NCI-H526 (cell line): ENCODE measurements around the gene WDR70.

Experiments
- DNase-seq, 2 experiments: peaks; one replicate each; lab custom pipeline; 2025; lab: John Stamatoyannopoulos, UW

WDR70 gene

GRCh38 chr5:37723162-37723961 lies 344.2 kb downstream of the WDR70 start:
- DNase-seq, result peak in 1 of 2 experiments; percentile 61

GRCh38 chr5:37724395-37725125 lies 345.4 kb downstream of the WDR70 start:
- DNase-seq, result no peak

DNA sequence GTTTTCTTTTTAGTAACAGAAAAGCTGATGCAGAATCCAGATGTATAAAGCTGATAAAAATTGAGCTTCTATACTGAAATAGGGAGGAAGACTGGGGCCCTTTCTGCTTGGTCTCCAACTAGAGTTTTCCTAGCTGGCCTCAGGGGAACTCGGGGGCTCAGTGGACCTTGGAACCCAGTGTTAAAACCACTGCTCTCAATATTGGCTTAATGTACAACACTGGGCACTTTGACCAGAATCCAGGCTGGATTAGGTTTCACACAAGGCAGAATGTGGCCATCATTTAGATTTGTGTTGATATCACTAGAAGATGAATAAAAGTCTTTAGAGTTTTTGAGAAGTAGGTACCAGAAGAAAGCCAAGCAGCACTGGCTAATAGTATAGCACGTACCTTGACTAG lies 346.1 kb downstream of the WDR70 start:
- no peak for DNase-seq

- no peak for DNase-seq
Observed at GRCh38 chr5:37727238-37727637, 348.1 kb downstream of the WDR70 start.

DNA sequence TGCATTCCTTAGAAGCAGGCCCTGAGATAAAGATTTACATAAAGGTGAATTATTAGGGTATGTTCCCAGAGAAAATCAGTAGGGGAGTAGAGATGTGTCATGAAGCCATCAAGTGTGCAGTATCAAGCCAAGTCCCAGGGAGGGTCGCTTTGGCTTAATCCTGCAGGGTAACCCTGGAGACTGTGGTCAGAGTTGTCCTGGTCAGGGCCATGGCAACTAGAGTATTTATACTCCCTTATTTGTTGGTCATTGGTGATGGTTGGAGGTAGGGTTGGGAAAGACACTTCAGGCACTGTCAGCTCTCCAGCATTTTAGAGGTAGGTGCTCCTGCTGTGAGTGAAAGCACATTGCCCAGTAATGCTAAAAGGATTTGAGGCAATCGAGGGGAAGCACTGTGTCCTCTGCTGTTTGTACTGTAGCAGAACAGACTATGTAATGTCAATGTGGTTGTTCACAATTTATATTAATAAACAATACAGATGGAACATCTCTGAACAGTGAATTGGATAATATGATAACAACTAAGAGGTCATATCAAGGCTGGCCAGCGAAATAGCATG lies 351.9 kb downstream of the WDR70 start:
- no peak for DNase-seq

GRCh38 chr5:37734114-37734513 lies 355.0 kb downstream of the WDR70 start:
- no peak for DNase-seq

DNA sequence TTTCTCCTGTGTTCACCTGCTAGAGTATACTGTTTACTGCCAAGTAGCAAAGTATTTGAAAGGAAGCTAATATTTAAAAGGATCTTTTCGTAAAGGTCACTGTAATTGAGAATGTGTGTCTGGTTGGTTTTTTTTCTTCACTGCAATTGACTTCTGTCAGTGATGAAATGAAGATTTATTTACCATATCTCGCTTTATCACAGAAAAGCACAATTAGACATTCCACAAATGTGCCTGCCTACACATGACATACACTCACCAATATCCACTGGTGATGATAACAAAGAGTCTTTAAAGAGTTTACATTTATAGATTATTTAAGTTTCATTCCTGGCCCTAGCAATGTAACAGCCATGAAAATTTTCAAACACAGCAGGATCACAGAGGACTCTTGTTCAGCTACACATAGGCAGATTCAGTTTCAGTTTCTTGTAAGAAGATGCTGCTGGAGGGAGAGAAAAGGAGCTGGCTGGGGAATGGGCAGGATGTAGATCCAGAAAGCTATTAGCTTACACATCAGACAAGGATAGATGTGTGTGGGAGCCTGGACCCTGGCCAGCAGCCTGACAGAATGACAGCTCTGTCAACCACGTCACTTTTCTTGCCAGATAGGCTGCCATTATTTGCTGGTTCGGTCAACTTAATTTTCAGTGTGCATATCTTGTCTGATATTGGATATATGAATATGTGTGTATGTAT lies 356.7 kb downstream of the WDR70 start:
- DNase-seq, result no peak

DNA sequence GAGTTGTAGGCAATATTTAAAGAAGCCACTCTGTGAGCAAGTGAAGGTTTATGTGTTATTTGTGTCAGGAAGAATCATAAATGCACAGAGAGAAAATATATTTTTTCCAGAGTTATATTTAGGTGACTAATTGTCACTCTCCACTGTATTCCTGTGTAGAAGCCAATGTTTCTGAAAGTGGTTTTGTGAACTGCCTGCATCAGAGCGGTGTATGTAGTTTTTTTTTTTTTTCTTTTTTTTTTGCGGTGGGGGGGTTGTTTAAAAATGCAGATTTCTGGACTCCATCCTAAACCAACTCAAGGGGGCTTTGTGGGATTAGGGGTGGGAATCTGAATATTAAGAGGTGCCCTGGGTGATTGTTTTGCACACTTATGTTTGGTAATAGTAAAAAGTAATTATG lies 357.3 kb downstream of the WDR70 start:
- no peak for DNase-seq

GRCh38 chr5:37737326-37738056 lies 358.4 kb downstream of the WDR70 start:
- no peak for DNase-seq

DNA sequence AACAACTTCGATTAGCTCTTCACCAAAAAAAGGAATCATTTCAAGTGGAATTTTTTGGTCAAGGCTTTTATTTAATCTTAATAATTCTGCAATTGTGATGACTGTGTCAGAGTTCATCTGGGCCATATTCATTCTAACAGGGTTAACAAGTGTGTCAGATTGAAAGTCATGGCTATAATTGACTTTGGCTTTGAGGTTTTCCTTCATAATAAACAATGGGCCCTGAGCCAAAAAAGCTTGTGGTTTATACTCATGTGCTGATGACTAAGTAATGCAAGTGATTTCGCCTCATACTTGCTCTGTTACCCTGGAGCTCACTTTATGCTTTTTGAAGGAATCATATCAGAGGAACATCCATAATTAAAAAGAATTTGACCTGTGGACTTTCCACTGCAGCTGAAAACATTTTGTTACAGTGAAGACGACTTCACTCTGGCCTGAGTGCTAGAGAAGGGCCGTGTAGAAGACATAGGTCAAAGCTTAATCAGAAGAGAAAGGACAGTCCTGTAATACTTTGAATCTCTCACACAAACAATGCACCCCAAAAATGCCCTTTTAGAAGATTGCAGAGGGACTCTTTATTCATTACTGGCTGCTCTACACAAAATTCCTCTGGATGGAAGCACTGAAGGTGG lies 359.1 kb downstream of the WDR70 start:
- no peak for DNase-seq

DNA sequence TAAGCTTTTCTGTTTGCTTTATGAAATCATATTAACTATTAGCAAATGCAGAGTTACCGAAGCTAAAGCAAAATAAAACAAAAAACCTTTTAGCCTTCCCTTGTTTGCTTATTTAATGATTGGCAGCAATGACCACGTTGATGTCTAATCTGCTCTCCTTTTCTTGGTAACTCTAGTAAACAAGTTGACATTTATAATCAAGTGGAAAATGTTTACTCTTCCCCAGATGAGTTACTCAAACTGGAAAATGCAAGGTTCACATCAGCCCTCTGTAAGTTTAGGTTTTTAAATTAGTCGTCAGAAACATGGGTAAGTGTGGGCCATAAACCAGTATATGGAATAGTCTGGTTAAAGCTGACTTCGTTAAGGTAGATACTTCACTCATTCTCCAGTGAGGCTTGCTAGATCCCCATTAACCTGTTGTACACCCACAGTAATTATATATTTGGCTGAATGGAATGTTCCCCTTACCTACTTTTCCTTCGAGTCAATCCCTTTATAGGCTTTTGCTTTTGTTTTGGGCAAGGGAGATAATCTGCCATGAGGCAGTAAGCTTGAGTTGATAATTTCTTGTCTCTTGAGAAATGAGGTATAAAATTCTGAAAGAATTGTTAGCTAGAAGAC lies 359.9 kb downstream of the WDR70 start:
- DNase-seq, result no peak

- DNase-seq, result no peak
Observed at GRCh38 chr5:37739817-37740261, 360.7 kb downstream of the WDR70 start.

DNA sequence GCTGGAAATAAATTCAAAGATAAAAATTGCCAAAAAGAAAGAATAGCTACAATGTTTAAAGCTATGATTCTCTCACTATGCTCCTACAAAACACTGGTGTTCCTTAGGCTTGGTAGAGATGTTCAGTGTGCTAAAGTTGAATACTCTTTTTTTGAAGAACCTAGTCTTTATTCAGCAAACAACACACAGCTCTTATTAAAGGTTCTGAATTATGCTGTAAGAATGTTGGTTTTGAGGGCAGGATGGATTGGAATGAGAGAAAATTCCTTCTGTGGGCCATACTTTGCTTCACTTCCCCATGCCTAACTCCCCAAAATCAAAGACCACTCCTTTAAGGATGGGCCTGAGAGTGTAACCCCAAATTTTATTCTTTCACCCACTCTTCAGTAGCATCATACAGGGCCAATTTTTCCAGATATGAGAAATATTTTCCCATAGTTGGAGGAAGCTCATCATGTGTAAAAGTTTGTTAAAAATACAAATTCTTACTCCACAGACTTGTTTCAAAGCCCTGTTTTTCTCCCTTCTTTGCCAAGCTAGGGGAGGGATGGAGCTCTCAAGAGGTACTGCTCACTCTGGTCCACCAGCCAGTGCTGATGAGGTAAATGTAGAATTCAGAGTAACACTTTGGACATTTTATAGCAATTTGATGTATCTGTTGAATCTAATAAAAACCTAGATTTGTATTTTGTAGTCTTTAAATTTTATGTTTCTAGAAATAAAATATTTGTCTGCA lies 361.4 kb downstream of the WDR70 start:
- DNase-seq, result no peak

DNA sequence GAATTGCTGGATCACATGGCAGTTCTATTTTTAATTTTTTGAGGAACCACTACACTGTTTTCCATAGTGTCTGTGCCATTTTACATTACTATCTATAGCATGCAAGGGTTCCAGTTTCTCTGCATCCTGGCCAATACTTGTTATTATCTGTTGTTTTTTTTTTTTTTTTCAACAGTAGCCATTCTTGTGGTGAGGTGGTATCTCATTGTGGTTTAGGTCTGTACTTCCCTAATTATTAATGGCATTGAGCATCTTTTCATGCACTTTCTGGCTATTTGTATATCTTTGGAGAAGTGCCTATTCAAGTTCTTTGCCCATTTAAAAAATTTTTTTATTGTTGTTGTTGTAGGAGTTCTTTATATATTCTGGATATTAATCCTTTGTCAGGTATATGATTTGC lies 363.0 kb downstream of the WDR70 start:
- DNase-seq, result no peak

- DNase-seq, result no peak
Observed at GRCh38 chr5:37751227-37751626, 372.1 kb downstream of the WDR70 start.

DNA sequence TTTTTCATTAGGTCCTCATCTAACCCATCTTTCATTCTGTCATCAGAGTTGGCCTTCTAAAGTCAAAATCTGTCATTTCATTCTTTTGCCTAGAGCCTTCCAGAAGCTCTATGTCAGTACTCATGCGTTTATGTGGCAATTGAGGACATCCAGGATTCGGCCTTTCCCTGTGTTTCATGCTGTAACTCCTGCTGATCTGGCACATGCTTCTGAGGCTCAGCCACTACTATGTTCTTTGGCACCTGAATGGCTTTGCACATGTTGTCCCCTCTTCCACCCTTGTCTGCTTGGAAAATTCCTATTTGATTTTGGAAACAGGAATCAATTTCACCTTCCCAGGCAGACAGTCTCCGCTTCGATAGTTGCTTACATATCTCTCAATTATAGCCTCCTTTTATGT lies 375.9 kb downstream of the WDR70 start:
- DNase-seq, result no peak

DNA sequence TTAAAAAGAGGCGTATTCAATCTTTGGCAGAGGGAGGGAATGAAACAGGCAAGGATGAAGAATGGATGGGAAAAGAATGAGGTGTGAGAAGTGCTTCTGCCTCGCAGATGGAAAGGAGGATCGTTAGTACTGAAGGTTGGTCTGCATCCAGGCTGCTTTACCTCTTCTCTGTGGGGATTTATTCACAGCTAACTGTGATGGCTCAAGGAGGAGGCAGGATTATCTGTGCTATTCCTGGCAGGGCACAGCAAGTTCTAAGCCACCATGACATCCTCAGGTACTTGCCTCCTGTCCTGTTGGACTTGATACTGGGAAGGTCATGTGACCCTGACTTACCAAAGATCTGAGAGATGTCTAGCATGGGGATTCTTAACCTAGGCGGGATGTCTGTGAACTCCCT lies 376.5 kb downstream of the WDR70 start:
- DNase-seq, result no peak

DNA sequence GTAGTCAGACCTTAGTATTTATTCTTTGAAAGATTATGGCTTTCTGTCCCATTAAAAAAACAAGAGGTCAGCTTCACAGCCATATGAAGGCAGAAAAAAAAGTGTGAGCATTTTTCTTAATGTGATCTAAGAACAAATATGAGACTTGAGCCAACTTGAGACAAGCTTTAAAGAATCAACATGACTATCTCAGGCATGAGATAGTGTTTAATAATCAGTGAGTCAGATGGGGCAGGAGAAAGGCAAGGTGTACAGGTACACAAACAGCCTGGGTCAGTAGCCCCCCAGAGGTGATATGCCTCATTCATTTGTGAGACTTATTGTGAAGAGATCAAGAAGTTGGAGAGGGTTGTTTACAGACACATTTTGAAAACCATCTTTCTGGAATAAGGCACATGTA lies 377.1 kb downstream of the WDR70 start:
- no peak for DNase-seq

GRCh38 chr5:37757980-37758582 lies 379.0 kb downstream of the WDR70 start:
- peak in 1 of 2 experiments; percentile 19 for DNase-seq

DNA sequence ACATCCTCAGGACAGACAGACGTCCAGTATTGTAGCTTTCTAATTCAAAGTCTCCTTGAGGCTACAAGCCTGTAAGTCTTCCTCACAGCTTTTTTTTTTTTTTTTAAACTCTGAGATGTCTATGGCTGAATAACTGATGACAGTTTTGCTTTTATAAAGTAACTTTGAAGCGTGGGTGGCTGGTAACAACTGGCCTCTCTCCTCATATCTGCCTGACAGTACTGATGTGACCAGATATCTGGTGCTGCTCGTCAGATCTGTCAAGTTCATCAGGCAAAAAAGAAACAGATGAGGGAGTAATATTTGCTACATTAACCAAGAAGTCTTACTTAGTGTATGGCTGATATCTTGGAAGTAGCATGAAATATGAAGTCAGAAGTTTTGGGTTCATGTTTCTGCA lies 388.1 kb downstream of the WDR70 start:
- DNase-seq, result no peak
